SK-N-SH treated with all-trans-retinoic acid at 6 μM for 48 hours (cell line): ENCODE results near the gene SERGEF.

Experiments
- BACH2 ChIP-seq: fragments of 250-450 bp; sonication (Bioruptor Pico); IDR thresholded peaks from 2 replicates; pipeline ENCODE4 v1.9.0; 2021; ENCODE audit warnings: mild to moderate bottlenecking, borderline replicate concordance
- ESRRG ChIP-seq: fragments of 250-450 bp; sonication (Bioruptor Pico); IDR thresholded peaks from 2 replicates; pipeline ENCODE4 v1.6.1; 2021; ENCODE audit warnings: mild to moderate bottlenecking
- GLIS3 ChIP-seq: fragments of 250-450 bp; sonication (Bioruptor Pico); IDR thresholded peaks from 2 replicates; pipeline ENCODE4 v1.5.0; 2020; ENCODE audit warnings: mild to moderate bottlenecking, moderate library complexity
- ISL1 ChIP-seq: fragments of 250-450 bp; sonication (Bioruptor Pico); IDR thresholded peaks from 2 replicates; pipeline ENCODE4 v2.1.2; 2022; ENCODE audit warnings: mild to moderate bottlenecking, moderate library complexity
- SNAI2 ChIP-seq: fragments of 250-450 bp; sonication (Bioruptor Pico); IDR thresholded peaks from 2 replicates; pipeline ENCODE4 v1.5.0; 2020; ENCODE audit warnings: mild to moderate bottlenecking, moderate library complexity
- TCF4 ChIP-seq: fragments of 250-450 bp; sonication (Bioruptor Pico); IDR thresholded peaks from 2 replicates; pipeline ENCODE4 v1.8.0; 2021; ENCODE audit warnings: mild to moderate bottlenecking, moderate library complexity, borderline replicate concordance
- ZC3H10 ChIP-seq: fragments of 250-450 bp; sonication (Bioruptor Pico); IDR thresholded peaks from 2 replicates; pipeline ENCODE4 v1.5.1; 2021; ENCODE audit warnings: mild to moderate bottlenecking, moderate library complexity
- ZFP30 ChIP-seq: fragments of 450-650 bp; formaldehyde crosslinking; IDR thresholded peaks from 2 replicates; pipeline ENCODE4 v1.5.0; 2022; ENCODE audit warnings: mild to moderate bottlenecking, moderate library complexity
- ZNF565 ChIP-seq: fragments of 450-650 bp; formaldehyde crosslinking; conservative IDR thresholded peaks from 2 replicates; pipeline ENCODE4 v1.5.0; 2020; ENCODE audit warnings: low read depth, mild to moderate bottlenecking, moderate library complexity
- ZNF70 ChIP-seq: fragments of 450-650 bp; formaldehyde crosslinking; IDR thresholded peaks from 2 replicates; pipeline ENCODE4 v1.5.0; 2020; ENCODE audit warnings: mild to moderate bottlenecking, moderate library complexity
- TF ChIP-seq, protein P1 (sequence below): fragments of 250-450 bp; sonication (Bioruptor Pico); IDR thresholded peaks from 2 replicates; pipeline ENCODE4 v1.8.0; 2020; ENCODE audit warnings: mild to moderate bottlenecking, moderate library complexity, borderline replicate concordance
- TF ChIP-seq, protein P2 (sequence below): fragments of 250-450 bp; sonication (Bioruptor Pico); IDR thresholded peaks from 2 replicates; pipeline ENCODE4 v1.5.1; 2020; ENCODE audit warnings: low read depth, mild to moderate bottlenecking, moderate library complexity

DNA sequence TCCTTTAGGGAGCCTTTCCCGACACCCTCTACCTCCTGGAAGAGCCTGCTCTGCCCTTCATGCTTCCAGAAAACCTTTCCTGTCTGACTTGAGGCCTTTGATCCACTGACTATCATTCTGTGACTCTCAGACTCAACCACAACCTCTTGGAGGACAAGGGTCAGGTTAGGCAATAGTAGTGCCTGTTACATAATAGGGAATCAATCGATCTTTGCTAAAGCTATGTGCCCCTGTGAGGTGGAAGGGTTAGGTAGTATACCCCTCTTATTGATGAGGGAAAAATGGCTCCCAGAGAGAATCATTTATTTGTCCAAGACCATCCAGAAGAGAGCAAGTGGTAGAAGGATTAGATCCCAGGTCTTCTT is 262.1 kb downstream of the SERGEF start:
- TF ChIP-seq TCF4: no peak
- TF ChIP-seq ZNF565 (CRISPR knock-in tag): no peak
- TF ChIP-seq, protein P1, sequence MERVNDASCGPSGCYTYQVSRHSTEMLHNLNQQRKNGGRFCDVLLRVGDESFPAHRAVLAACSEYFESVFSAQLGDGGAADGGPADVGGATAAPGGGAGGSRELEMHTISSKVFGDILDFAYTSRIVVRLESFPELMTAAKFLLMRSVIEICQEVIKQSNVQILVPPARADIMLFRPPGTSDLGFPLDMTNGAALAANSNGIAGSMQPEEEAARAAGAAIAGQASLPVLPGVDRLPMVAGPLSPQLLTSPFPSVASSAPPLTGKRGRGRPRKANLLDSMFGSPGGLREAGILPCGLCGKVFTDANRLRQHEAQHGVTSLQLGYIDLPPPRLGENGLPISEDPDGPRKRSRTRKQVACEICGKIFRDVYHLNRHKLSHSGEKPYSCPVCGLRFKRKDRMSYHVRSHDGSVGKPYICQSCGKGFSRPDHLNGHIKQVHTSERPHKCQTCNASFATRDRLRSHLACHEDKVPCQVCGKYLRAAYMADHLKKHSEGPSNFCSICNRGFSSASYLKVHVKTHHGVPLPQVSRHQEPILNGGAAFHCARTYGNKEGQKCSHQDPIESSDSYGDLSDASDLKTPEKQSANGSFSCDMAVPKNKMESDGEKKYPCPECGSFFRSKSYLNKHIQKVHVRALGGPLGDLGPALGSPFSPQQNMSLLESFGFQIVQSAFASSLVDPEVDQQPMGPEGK (CRISPR knock-in tag): no peak
- TF ChIP-seq ZC3H10 (CRISPR knock-in tag): no peak
- TF ChIP-seq, protein P2, sequence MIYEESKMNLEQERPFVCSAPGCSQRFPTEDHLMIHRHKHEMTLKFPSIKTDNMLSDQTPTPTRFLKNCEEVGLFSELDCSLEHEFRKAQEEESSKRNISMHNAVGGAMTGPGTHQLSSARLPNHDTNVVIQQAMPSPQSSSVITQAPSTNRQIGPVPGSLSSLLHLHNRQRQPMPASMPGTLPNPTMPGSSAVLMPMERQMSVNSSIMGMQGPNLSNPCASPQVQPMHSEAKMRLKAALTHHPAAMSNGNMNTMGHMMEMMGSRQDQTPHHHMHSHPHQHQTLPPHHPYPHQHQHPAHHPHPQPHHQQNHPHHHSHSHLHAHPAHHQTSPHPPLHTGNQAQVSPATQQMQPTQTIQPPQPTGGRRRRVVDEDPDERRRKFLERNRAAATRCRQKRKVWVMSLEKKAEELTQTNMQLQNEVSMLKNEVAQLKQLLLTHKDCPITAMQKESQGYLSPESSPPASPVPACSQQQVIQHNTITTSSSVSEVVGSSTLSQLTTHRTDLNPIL (CRISPR knock-in tag): no peak
- no peak for TF ChIP-seq ZFP30 (CRISPR knock-in tag)
- TF ChIP-seq ESRRG (CRISPR knock-in tag): no peak
- TF ChIP-seq SNAI2 (CRISPR knock-in tag): no peak
- no peak for TF ChIP-seq ZNF70 (CRISPR knock-in tag)
- no peak for TF ChIP-seq BACH2 (CRISPR knock-in tag)
- no peak for TF ChIP-seq GLIS3 (CRISPR knock-in tag)
- TF ChIP-seq ISL1 (CRISPR knock-in tag): no peak
